ENCODE data around the gene HBE1. TPM values are rescaled to one million over a fixed set of nuclear protein-coding genes. Genes with fewer than 3 reads are reported as not detected.

The HBE1 gene
- total and polyA plus RNA-seq, 2 of the 4 experiments (the other 2 are of a cell fraction) = 3.2 to 12.7 TPM

DNA sequence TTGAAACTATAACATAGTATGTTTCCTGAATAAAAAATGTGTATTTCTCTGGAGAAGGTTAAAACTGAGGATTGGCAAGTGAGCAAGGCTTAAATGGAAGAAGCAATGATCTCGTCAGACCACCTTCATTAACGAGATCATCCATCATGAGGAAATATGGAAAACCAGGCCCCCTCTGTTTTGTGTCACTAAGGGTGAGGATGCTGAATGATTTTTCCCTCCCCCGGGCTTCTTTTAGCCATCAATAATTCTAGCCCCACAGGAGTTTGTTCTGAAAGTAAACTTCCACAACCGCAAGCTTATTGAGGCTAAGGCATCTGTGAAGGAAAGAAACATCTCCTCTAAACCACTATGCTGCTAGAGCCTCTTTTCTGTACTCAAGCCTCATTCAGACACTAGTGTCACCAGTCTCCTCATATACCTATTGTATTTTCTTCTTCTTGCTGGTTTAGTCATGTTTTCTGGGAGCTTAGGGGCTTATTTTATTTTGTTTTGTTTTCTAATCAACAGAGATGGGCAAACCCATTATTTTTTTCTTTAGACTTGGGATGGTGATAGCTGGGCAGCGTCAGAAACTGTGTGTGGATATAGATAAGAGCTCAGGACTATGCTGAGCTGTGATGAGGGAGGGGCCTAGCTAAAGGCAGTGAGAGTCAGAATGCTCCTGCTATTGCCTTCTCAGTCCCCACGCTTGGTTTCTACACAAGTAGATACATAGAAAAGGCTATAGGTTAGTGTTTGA, 5.8 kb upstream of the HBE1 start (continued):
- TF ChIP-seq POLR2A (IDR thresholded peaks at IDR 0.05; ENCODE audit: low read depth, low read length) = no peak
- no peak for TF ChIP-seq RAD21 (IDR thresholded peaks at IDR 0.05; ENCODE audit: low read length)

DNA sequence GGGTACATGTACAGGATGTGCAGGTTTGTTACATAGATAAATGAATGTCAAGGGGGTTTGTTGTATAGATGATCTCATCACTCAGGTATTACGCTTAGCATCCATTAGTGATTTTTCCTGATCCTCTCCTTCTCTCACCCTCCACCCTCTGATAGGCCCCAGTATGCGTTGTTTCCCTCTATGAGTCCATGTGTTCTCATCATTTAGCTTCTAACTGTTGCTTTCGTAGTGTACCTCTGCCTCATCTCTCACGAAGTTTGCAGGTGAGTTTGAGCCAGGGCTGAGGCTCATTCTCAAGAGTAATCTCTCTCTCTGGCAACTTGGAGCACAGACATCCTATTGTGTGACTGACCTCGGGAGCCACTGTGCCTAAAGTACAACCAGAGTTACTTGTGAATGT, 4.7 kb upstream of the HBE1 start:
- TF ChIP-seq, protein P1, sequence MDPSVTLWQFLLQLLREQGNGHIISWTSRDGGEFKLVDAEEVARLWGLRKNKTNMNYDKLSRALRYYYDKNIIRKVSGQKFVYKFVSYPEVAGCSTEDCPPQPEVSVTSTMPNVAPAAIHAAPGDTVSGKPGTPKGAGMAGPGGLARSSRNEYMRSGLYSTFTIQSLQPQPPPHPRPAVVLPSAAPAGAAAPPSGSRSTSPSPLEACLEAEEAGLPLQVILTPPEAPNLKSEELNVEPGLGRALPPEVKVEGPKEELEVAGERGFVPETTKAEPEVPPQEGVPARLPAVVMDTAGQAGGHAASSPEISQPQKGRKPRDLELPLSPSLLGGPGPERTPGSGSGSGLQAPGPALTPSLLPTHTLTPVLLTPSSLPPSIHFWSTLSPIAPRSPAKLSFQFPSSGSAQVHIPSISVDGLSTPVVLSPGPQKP (IDR thresholded peaks at IDR 0.05; ENCODE audit: borderline replicate concordance, low read depth, low read length) = no peak
- TF ChIP-seq, protein P2, sequence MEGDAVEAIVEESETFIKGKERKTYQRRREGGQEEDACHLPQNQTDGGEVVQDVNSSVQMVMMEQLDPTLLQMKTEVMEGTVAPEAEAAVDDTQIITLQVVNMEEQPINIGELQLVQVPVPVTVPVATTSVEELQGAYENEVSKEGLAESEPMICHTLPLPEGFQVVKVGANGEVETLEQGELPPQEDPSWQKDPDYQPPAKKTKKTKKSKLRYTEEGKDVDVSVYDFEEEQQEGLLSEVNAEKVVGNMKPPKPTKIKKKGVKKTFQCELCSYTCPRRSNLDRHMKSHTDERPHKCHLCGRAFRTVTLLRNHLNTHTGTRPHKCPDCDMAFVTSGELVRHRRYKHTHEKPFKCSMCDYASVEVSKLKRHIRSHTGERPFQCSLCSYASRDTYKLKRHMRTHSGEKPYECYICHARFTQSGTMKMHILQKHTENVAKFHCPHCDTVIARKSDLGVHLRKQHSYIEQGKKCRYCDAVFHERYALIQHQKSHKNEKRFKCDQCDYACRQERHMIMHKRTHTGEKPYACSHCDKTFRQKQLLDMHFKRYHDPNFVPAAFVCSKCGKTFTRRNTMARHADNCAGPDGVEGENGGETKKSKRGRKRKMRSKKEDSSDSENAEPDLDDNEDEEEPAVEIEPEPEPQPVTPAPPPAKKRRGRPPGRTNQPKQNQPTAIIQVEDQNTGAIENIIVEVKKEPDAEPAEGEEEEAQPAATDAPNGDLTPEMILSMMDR (conservative IDR thresholded peaks at IDR 0.05; ENCODE audit: low read depth, low read length) = no peak
- TF ChIP-seq CEBPB (IDR thresholded peaks at IDR 0.05; ENCODE audit: low read depth, low read length) = no peak
- TF ChIP-seq NFE2L2 (IDR thresholded peaks at IDR 0.05; ENCODE audit: low read depth, low read length) = no peak
- TF ChIP-seq MAZ (IDR thresholded peaks at IDR 0.05; ENCODE audit: borderline replicate concordance, low read depth, low read length) = no peak
- no peak for TF ChIP-seq RCOR1 (IDR thresholded peaks at IDR 0.05; ENCODE audit: insufficient replicate concordance, low read length)
- no peak for TF ChIP-seq RFX5 (IDR thresholded peaks at IDR 0.05; ENCODE audit: low read depth, low read length)
- no peak for TF ChIP-seq SMC3 (IDR thresholded peaks at IDR 0.05; ENCODE audit: low read depth, low read length)
- TF ChIP-seq CHD1 (IDR thresholded peaks at IDR 0.05; ENCODE audit: low read depth, low read length) = no peak
- TF ChIP-seq FOS (IDR thresholded peaks at IDR 0.05; ENCODE audit: low read depth, low read length) = no peak
- TF ChIP-seq RAD21 (IDR thresholded peaks at IDR 0.05; ENCODE audit: low read length) = no peak
- no peak for TF ChIP-seq BHLHE40 (IDR thresholded peaks at IDR 0.05; ENCODE audit: low read depth, low read length)
- Histone ChIP-seq H3K4me2 (ENCODE audit: low read depth, low read length) (no peak overlapping the region), H3K9me3 (ENCODE audit: control insufficient read depth, insufficient read depth, low read length) (no peaks in the 10 kb centered on the region), H3K56ac (ENCODE audit: extremely low read depth, insufficient read depth, low read length) (peak overlapping the region; percentile 66; the same call in 1 of the 2 replicates), H3K4me3 (ENCODE audit: insufficient read depth, low read depth, low read length) (no peak overlapping the region), H2BK5ac (ENCODE audit: low read depth, low read length, poor library complexity, severe bottlenecking) (no peak overlapping the region), H3K36me3 (ENCODE audit: control insufficient read depth, insufficient read depth, low read length) (no peaks in the 10 kb centered on the region), H3K79me1 (ENCODE audit: low read depth in 1 of 2, low read length in 2 of 2) (no peaks in the 10 kb centered on the region), H3K9me1 (ENCODE audit: insufficient read depth, low read length) (peaks cover 3% of the 10 kb centered on the region), H3K27ac (ENCODE audit: insufficient read depth, low read length) (no peak overlapping the region), H2AFZ (replicated peaks; ENCODE audit: low read length, poor library complexity) (peak overlapping the region; percentile 68), H2BK120ac (ENCODE audit: low read depth, low read length) (peak overlapping the region; percentile 97), H2BK15ac (ENCODE audit: low read depth, low read length) (peak overlapping the region; percentile 93; the same call in 2 of the 3 replicates), H3K9ac (ENCODE audit: low read depth, low read length) (no peak overlapping the region), H3K4ac (ENCODE audit: low read depth, low read length) (peak overlapping the region; percentile 98), H4K91ac (ENCODE audit: insufficient read depth, low read depth, low read length) (peak overlapping the region; percentile 94), H3K23ac (ENCODE audit: low read depth, low read length) (peak overlapping the region; percentile 81; the same call in 1 of the 2 replicates), H2AK9ac (replicated peaks; ENCODE audit: low read depth, low read length, poor library complexity) (peak overlapping the region; percentile 4), H3K18ac (ENCODE audit: low read depth, low read length) (peak overlapping the region; percentile 24; the same call in 1 of the 2 replicates), H3K27me3 (ENCODE audit: control insufficient read depth, insufficient read depth, low read length) (no peaks in the 10 kb centered on the region), H3K14ac (replicated peaks; ENCODE audit: low read depth, low read length) (peak overlapping the region; percentile 93), H4K20me1 (ENCODE audit: insufficient read depth, low read length) (no peaks in the 10 kb centered on the region), H3K4me1 (ENCODE audit: control insufficient read depth, insufficient read depth, low read length) (peaks cover 3% of the 10 kb centered on the region), H4K5ac (ENCODE audit: low read depth, low read length) (peak overlapping the region; percentile 6; the same call in 1 of the 2 replicates), H2BK20ac (ENCODE audit: low read depth, low read length) (peak overlapping the region; percentile 95), H2AK5ac (ENCODE audit: low read depth, low read length) (peak overlapping the region; percentile 88), H4K8ac (ENCODE audit: low read depth in 2 of 2, low read length in 2 of 2) (peak overlapping the region; percentile 83; a peak in 3 of 4 replicates)
- dilution Hi-C loops (cut with HindIII; ENCODE audit: low sequenced_read_pairs, unreplicated experiment) (no loop called here), in situ Hi-C loops (cut with MboI; ENCODE audit: low sequenced_read_pairs) (no loop called here), intact Hi-C loops (cut with micrococcal nuclease) (no loop called here)
- CTCF ChIA-PET = no interaction called here
- POLR2A ChIA-PET (ENCODE audit: unreplicated experiment) = no interaction called here
- WGBS, 2 experiments (ENCODE audit: extremely low coverage in 2 of 2, insufficient read length in 1 of 2) = 100% methylated on average over 3 of the region's 5 CpGs; no CpG with 5 or more reads in 1 of the 2 experiments
- ATAC-seq (ENCODE audit: low read depth) (no peak), DNase-seq (no peak)
- no TSS peak for BruUV-seq (replicated peaks)
